Measurements from ENCODE around the gene ZFAND3. TPM values are rescaled to one million over a fixed set of nuclear protein-coding genes. Genes with fewer than 3 reads are reported as not detected.

Gene ZFAND3
- total and polyA plus RNA-seq, 10 of the 15 experiments (the other 5 are each of a cell fraction or from before 2014, with no cell fraction given): 0.90 to 34.4 (median 16.3) TPM

- no peak for ATAC-seq
- H4K20me1 ChIP-seq (ENCODE audit: control insufficient read depth, insufficient read depth): no peaks in the 10 kb centered on the region
- DNase-seq (ENCODE audit: low read depth, low spot score): no peak
- ChIA-PET POLR2A (interaction anchor here (0.7 kb wide), 1 partner anchor 21 kb away, joined by 3 read pairs; no protein-coding TSS in a partner anchor), CTCF (interaction anchor here (0.6 kb wide), 1 partner anchor 288 kb away, joined by 3 read pairs; no protein-coding TSS in a partner anchor), RAD21 (ENCODE audit: unreplicated experiment) (no interaction called here), SMC1A (ENCODE audit: uncharacterized antibody, unreplicated experiment) (interaction anchor here (0.8 to 1.2 kb wide), 4 partner anchors 15 to 490 kb away, joined by 3 to 4 read pairs (median 4); no protein-coding TSS in a partner anchor)
- H3K27ac ChIP-seq (ENCODE audit: control insufficient read depth, insufficient read depth): no peak overlapping the region
- 100% methylated on average over 1 of the region's 1 CpG for WGBS (ENCODE audit: insufficient coverage, insufficient replicate concordance, low lambda C conversion rate, missing lambda C conversion rate)
- H3K9me3 ChIP-seq (replicated peaks; ENCODE audit: control insufficient read depth, insufficient read depth, low read length): no peaks in the 10 kb centered on the region
- H2AFZ ChIP-seq (ENCODE audit: control insufficient read depth, low read depth, low read length): no peak overlapping the region
- intact Hi-C loops (cut with micrococcal nuclease; ENCODE audit: unreplicated experiment): no loop called here
- TF ChIP-seq ESRRA (IDR thresholded peaks at IDR 0.05; ENCODE audit: low read length) (no peak), GABPA (IDR thresholded peaks at IDR 0.05; ENCODE audit: low read depth) (no peak), HDGF (IDR thresholded peaks at IDR 0.05) (no peak), NBN (IDR thresholded peaks at IDR 0.05) (no peak), ATF3 (IDR thresholded peaks at IDR 0.05; ENCODE audit: borderline replicate concordance, extremely low read depth, low read depth, low read length) (no peak), SMARCA5 (IDR thresholded peaks at IDR 0.05) (no peak), MAX (IDR thresholded peaks at IDR 0.05; ENCODE audit: low read depth, low read length) (no peak)
- in situ Hi-C loops (cut with MboI): no loop called here
- H3K27me3 ChIP-seq (replicated peaks in 1 of 2; ENCODE audit: control insufficient read depth in 2 of 2, insufficient read depth in 2 of 2, low read length in 1 of 2): no peaks in the 10 kb centered on the region
- no peaks in the 10 kb centered on the region for H3K4me1 ChIP-seq (ENCODE audit: control insufficient read depth, insufficient read depth, low read length)
- no peaks in the 10 kb centered on the region for H3K79me2 ChIP-seq (ENCODE audit: control insufficient read depth, insufficient read depth, low read length)
- no peak overlapping the region for H3K4me2 ChIP-seq (ENCODE audit: control insufficient read depth, insufficient read depth)
- no peak overlapping the region for H3K9ac ChIP-seq (ENCODE audit: control insufficient read depth, insufficient read depth, low read length)
- no peak overlapping the region for H3K4me3 ChIP-seq
- no peak for FAIRE-seq
- H3K36me3 ChIP-seq (ENCODE audit: control insufficient read depth in 2 of 2, insufficient read depth in 2 of 2, low read length in 1 of 2): peaks cover 0 to 4% of the 10 kb centered on the region in 2 experiments; a peak in 1 of 4 replicates
- BruUV-seq (replicated peaks): no TSS peak
Measured at GRCh38 chr6:38079107-38079506, 259.6 kb downstream of the ZFAND3 start.

- no TSS peak for BruUV-seq (replicated peaks)
- Histone ChIP-seq H3K9me3 (replicated peaks; ENCODE audit: control insufficient read depth, insufficient read depth, low read length) (no peaks in the 10 kb centered on the region), H3K36me3 (ENCODE audit: control insufficient read depth in 2 of 2, insufficient read depth in 2 of 2, low read length in 1 of 2) (peaks cover 0 to 4% of the 10 kb centered on the region in 2 experiments; a peak in 1 of 4 replicates), H3K79me2 (ENCODE audit: control insufficient read depth, insufficient read depth, low read length) (no peaks in the 10 kb centered on the region), H3K9ac (ENCODE audit: control insufficient read depth, insufficient read depth, low read length) (no peak overlapping the region), H3K4me1 (ENCODE audit: control insufficient read depth, insufficient read depth, low read length) (no peaks in the 10 kb centered on the region), H3K4me2 (ENCODE audit: control insufficient read depth, insufficient read depth) (no peak overlapping the region), H3K4me3 (no peak overlapping the region), H3K27ac (ENCODE audit: control insufficient read depth, insufficient read depth) (no peak overlapping the region), H3K27me3 (replicated peaks in 1 of 2; ENCODE audit: control insufficient read depth in 2 of 2, insufficient read depth in 2 of 2, low read length in 1 of 2) (no peaks in the 10 kb centered on the region), H2AFZ (ENCODE audit: control insufficient read depth, low read depth, low read length) (no peak overlapping the region), H4K20me1 (ENCODE audit: control insufficient read depth, insufficient read depth) (no peaks in the 10 kb centered on the region)
- no peak for TF ChIP-seq PKNOX1 (IDR thresholded peaks at IDR 0.05)
- no peak for TF ChIP-seq HDAC6 (IDR thresholded peaks at IDR 0.05; ENCODE audit: unreplicated experiment)
- no peak for TF ChIP-seq TBL1XR1 (IDR thresholded peaks at IDR 0.05; ENCODE audit: low read depth, low read length)
- TF ChIP-seq SRF (IDR thresholded peaks at IDR 0.05; ENCODE audit: low read depth in 2 of 2, low read length in 2 of 2): no peak
- no peak for TF ChIP-seq JUND (IDR thresholded peaks at IDR 0.05; ENCODE audit: low read depth, low read length)
- no peak for TF ChIP-seq WRNIP1 (IDR thresholded peaks at IDR 0.05; ENCODE audit: borderline replicate concordance, low read depth, low read length)
- TF ChIP-seq STAT3 (IDR thresholded peaks at IDR 0.05; ENCODE audit: low read depth, low read length): no peak
- TF ChIP-seq HCFC1 (IDR thresholded peaks at IDR 0.05; ENCODE audit: low read length): no peak
- TF ChIP-seq MTA2 (IDR thresholded peaks at IDR 0.05; ENCODE audit: low read depth): no peak
- TF ChIP-seq SMAD1 (IDR thresholded peaks at IDR 0.05; ENCODE audit: low read depth, partially characterized antibody): no peak
- TF ChIP-seq CBX3 (IDR thresholded peaks at IDR 0.05; ENCODE audit: borderline replicate concordance, low read depth): no peak
- TF ChIP-seq SREBF1 (IDR thresholded peaks at IDR 0.05; ENCODE audit: low read length): no peak
- WGBS (ENCODE audit: insufficient coverage, insufficient replicate concordance, low lambda C conversion rate, missing lambda C conversion rate): 55% methylated on average over 1 of the region's 1 CpG
- in situ Hi-C loops (cut with MboI) (no loop called here), intact Hi-C loops (cut with micrococcal nuclease; ENCODE audit: unreplicated experiment) (no loop called here)
- no peak for FAIRE-seq
- POLR2A ChIA-PET: interaction anchor here (0.7 kb wide), 1 partner anchor 20 kb away, joined by 3 read pairs; no protein-coding TSS in a partner anchor
- ATAC-seq: no peak
- DNase-seq (ENCODE audit: low read depth, low spot score): no peak
- CTCF ChIA-PET: interaction anchor here (0.6 kb wide), 1 partner anchor 288 kb away, joined by 3 read pairs; no protein-coding TSS in a partner anchor
- RAD21 ChIA-PET (ENCODE audit: unreplicated experiment): no interaction called here
- SMC1A ChIA-PET (ENCODE audit: uncharacterized antibody, unreplicated experiment): interaction anchor here (0.8 to 1.2 kb wide), 4 partner anchors 14 to 490 kb away, joined by 3 to 4 read pairs (median 4); no protein-coding TSS in a partner anchor
Measured at GRCh38 chr6:38079537-38079936, 260.0 kb downstream of the ZFAND3 start.
